Measurements from ENCODE around the gene ZNF165.
"Not testable (repeated sequence)": the region's sequence is repeated elsewhere in the genome, so short reads cannot be mapped to it uniquely, and the experiment has no call there.

DNA sequence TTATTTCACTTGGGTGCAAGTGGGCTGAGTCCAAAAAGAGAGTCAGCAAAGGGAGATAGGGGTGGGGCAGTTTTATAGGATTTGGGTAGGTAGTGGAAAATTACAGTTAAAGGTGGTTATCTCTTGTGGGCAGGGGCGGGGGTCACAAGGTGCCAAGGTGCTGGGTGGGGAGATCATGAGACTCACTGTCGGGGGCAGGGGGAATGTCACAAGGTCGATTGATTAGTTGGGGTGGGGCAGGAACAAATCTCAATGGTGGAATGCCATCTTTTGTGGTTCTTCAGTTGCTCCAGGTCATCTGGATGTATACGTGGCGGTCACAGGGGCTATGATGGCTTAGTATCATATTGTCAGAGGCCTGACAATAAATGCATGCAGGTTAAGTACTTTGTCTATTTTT lies 41.9 kb downstream of the ZNF165 start:
- TF ChIP-seq, protein P1, sequence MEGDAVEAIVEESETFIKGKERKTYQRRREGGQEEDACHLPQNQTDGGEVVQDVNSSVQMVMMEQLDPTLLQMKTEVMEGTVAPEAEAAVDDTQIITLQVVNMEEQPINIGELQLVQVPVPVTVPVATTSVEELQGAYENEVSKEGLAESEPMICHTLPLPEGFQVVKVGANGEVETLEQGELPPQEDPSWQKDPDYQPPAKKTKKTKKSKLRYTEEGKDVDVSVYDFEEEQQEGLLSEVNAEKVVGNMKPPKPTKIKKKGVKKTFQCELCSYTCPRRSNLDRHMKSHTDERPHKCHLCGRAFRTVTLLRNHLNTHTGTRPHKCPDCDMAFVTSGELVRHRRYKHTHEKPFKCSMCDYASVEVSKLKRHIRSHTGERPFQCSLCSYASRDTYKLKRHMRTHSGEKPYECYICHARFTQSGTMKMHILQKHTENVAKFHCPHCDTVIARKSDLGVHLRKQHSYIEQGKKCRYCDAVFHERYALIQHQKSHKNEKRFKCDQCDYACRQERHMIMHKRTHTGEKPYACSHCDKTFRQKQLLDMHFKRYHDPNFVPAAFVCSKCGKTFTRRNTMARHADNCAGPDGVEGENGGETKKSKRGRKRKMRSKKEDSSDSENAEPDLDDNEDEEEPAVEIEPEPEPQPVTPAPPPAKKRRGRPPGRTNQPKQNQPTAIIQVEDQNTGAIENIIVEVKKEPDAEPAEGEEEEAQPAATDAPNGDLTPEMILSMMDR (conservative IDR thresholded peaks at IDR 0.05; ENCODE audit: low read depth, low read length): not testable (repeated sequence)
- not testable (repeated sequence) for TF ChIP-seq POLR2A (IDR thresholded peaks at IDR 0.05; ENCODE audit: low read depth, low read length); SMC3 (IDR thresholded peaks at IDR 0.05; ENCODE audit: low read depth, low read length); MXI1 (IDR thresholded peaks at IDR 0.05; ENCODE audit: borderline replicate concordance, low read depth, low read length); RCOR1 (IDR thresholded peaks at IDR 0.05; ENCODE audit: insufficient replicate concordance, low read length); MAZ (IDR thresholded peaks at IDR 0.05; ENCODE audit: borderline replicate concordance, low read depth, low read length); MAFK (IDR thresholded peaks at IDR 0.05; ENCODE audit: low read depth, low read length); RAD21 (IDR thresholded peaks at IDR 0.05; ENCODE audit: low read length); CEBPB (IDR thresholded peaks at IDR 0.05; ENCODE audit: low read depth, low read length); FOS (IDR thresholded peaks at IDR 0.05; ENCODE audit: low read depth, low read length)
- TF ChIP-seq, protein P2, sequence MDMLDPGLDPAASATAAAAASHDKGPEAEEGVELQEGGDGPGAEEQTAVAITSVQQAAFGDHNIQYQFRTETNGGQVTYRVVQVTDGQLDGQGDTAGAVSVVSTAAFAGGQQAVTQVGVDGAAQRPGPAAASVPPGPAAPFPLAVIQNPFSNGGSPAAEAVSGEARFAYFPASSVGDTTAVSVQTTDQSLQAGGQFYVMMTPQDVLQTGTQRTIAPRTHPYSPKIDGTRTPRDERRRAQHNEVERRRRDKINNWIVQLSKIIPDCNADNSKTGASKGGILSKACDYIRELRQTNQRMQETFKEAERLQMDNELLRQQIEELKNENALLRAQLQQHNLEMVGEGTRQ (IDR thresholded peaks at IDR 0.05; ENCODE audit: low read depth, low read length): not testable (repeated sequence)
- TF ChIP-seq, protein P3, sequence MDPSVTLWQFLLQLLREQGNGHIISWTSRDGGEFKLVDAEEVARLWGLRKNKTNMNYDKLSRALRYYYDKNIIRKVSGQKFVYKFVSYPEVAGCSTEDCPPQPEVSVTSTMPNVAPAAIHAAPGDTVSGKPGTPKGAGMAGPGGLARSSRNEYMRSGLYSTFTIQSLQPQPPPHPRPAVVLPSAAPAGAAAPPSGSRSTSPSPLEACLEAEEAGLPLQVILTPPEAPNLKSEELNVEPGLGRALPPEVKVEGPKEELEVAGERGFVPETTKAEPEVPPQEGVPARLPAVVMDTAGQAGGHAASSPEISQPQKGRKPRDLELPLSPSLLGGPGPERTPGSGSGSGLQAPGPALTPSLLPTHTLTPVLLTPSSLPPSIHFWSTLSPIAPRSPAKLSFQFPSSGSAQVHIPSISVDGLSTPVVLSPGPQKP (IDR thresholded peaks at IDR 0.05; ENCODE audit: borderline replicate concordance, low read depth, low read length): not testable (repeated sequence)

Measured in IMR-90 (cell line).